ENCODE measurements around the gene CCDC148.

The CCDC148 gene

GRCh38 chr2:158456309-158457066 is at the start of gene CCDC148, which contains the start of gene PKP4:
CCDC148 (minus strand) TSS chr2:158456753; CDS start chr2:158456439, 314 bp downstream.
PKP4 (plus strand) TSS chr2:158456952; CDS start chr2:158533185, 76,233 bp downstream.
- DNase-seq (ENCODE audit: low read depth in 2 of 2), result peak; percentile 87

DNA sequence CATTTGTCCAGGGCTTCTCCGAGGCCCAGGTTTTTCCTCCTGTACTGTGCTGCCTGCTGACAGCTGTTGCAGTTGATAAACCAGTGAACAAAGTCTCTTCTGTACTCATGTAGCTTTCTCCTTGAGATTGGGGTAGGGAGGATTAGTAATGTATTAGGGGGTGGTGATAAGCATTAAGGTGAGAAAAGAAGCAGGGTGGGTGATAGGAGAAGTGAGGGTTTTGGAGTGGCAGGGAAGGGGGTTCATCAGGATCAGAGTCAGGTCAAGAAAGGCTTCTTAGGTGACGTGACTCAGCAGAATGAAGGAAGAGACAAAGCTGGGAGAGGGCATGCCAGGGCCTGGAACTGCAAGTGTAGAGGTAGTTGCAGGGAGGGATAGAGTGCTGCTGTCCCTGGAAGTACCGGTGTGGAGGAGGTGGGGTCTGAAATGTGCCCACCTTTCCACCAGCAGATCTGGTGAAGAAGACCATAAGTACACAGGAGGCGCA is 48.9 kb upstream of the CCDC148 start:
- DNase-seq (ENCODE audit: low read depth in 2 of 2), result no peak

GRCh38 chr2:158504088-158504487 is 47.5 kb upstream of the CCDC148 start:
- DNase-seq (ENCODE audit: low read depth in 2 of 2), result no peak

GRCh38 chr2:158502974-158503373 is 46.4 kb upstream of the CCDC148 start:
- no peak for DNase-seq (ENCODE audit: low read depth in 2 of 2)

- DNase-seq (ENCODE audit: low read depth in 2 of 2), result no peak
These were observed 44.7 kb upstream of the CCDC148 start for GRCh38 chr2:158501301-158501700.

DNA sequence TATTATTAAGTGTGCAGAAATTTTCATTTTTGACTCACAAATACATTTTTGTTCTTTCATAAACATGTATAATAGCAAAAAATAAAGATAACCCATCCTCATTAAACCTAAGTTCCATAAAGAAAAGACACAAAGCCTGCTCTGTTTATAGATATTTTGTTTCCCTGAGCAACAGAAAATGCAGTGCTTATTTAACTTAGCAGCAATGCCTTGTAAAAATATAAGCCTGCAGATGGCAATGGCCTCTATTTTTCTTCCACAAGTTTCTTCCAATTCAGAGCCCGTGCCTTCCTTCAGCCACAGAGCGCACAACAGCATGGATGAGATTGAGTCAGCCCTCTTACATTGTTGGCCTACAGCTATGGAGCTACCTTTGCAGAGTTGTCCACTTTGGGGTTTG is 43.8 kb upstream of the CCDC148 start:
- no peak for DNase-seq (ENCODE audit: low read depth in 2 of 2)

GRCh38 chr2:158499383-158499782 is 42.8 kb upstream of the CCDC148 start:
- no peak for DNase-seq (ENCODE audit: low read depth in 2 of 2)

- DNase-seq (ENCODE audit: low read depth in 2 of 2), result no peak
These were observed 42.2 kb upstream of the CCDC148 start for GRCh38 chr2:158498749-158499136.

DNA sequence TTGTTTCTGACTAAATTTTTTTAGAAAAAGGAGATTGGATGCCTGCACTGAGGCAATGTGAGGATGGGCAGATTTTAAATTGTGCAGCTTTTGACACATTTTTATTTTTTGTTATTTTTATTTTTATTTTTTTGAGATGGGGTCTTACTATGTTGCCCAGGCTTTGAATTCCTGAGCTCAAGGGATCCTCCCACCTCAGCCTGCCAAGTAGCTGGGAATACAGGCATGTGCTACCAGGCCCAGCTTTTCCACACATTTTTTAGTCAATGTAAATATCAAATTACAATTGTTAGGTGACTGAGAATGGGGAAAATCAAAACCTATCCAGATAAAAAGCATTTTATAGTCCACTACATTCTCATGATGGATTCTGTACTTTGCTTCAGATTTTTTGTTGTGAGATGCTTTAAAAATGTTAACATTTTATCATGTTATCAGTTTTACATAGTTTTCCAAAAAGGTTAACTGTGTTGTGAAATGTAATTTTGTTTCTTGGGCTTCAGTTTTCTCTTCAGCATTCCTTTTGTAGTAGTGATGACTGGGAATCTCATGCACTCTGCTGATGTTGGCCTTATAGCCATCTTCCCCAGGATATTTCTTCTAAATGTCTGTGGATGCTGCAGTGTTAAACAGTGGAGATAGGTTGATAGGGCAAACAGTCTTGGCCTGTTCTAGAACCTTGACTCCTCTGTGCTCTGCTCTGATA is 41.6 kb upstream of the CCDC148 start:
- no peak for DNase-seq (ENCODE audit: low read depth in 2 of 2)

DNA sequence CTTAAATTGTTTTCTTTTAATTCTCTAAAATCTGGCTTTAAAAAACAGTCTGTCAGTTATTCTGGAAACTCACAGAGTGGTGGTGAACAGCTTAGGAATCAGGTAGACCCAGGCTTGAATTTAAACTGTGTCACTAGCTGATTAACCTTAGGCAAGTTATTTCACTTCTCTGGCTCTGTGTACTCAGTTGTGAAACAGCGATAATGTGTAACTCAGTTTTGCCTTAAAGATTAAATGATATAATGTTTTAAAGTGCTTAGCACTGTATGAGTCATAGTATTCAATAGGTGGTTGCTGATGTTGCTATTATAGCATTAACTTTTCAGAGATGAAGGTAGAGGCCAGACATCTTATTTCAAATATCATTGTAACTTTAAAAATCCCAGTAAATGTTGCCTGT is 40.9 kb upstream of the CCDC148 start:
- no peak for DNase-seq (ENCODE audit: low read depth in 2 of 2)

DNA sequence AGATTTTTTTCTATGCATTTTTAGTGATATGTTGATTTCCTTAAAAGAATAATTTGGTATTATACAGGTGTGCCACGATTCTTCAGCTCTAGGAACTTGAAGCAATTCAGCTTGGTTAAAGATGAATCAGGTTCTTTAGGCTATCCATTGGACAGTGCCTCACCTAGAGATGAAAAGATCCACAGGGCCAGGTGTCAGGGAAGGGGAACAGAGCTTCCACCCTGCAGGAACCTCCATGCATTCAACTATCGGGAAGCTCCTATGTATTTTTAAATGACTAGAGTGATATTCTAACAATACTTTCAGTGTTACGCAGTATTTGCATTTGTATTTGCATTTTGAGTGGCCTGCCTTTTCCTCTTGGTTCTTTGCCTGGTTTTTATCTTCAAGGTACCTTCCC is 40.4 kb upstream of the CCDC148 start:
- DNase-seq (ENCODE audit: low read depth in 2 of 2), result no peak

- no peak for DNase-seq (ENCODE audit: low read depth in 2 of 2)
These were observed 38.6 kb upstream of the CCDC148 start for GRCh38 chr2:158495175-158495574.

DNA sequence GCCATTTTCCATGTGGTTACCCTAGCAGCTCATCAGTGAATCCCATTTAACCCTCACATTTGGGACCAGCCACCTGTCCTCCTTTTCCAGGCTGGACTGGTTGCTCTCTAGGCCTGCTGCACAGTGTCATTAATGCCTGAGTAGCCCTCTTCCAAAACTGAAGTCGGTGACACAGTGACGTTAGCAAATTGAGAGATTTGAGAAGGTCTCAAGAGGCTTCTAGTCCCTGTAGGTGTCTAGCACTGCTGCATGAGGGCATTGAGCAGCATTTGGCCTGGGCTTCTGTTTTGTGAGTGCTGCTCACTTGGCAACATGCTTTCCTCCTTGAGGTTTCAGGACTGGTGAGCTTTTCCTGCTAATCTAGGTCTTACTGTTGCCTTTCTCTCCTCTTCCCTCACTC is 36.9 kb upstream of the CCDC148 start:
- no peak for DNase-seq (ENCODE audit: low read depth in 2 of 2)

DNA sequence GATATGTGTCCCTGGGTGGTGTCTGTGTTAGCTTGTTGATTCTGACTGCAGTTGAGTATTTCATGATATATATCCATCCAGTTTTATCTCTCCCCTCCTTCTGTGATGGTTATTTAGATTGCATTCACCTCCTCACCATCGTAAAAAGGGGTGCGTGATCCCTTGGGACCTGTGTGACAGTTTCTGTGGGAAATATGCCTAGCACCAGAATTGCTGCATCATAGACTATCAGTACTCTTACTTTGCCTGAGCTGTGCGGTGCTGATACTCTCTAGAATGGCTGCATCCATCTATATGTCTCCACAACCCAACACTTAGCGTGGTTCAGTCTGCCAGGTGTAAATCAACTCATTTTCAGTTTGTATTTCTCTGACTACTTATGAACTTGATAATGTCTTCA is 34.5 kb upstream of the CCDC148 start:
- DNase-seq (ENCODE audit: low read depth in 2 of 2), result no peak

DNA sequence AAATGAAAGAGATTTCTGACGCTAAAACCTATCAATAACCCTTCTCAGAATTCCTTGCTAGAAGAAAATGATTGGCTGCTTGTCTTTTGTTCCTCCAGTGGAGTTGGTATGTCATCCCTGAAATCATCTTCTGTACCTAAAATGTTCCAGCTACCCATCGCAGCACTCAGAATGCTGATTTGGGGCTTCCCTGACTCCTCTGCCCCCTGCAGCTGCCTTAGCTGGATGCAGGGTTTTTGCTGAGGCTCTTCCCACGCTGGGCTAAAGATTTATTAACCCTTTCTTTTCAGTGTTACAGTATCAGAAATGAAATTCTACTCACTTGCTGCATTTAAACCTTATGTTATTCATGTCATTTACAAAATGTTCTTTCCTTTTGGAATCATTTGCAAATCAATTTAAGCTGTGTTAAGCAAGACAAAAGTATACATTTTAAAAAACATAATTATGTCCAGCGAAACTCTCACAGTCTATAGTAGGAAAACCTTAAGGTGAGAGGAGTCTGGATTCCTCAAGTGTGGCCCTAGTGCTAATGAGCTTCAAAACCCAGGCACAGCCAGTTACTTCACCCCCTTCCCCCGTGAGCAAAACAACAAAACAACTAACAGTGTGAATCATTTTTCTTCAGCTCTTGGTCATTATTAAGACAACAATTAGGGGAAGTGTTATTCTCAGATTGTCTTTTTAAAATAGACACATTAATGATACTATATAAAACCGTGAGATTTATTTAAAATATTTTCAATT is 33.0 kb upstream of the CCDC148 start:
- DNase-seq (ENCODE audit: low read depth in 2 of 2), result no peak

GRCh38 chr2:158488442-158489216 is 32.1 kb upstream of the CCDC148 start:
- DNase-seq (ENCODE audit: low read depth in 2 of 2), result no peak

- no peak for DNase-seq (ENCODE audit: low read depth in 2 of 2)
These were observed 30.9 kb upstream of the CCDC148 start for GRCh38 chr2:158487419-158487818.

DNA sequence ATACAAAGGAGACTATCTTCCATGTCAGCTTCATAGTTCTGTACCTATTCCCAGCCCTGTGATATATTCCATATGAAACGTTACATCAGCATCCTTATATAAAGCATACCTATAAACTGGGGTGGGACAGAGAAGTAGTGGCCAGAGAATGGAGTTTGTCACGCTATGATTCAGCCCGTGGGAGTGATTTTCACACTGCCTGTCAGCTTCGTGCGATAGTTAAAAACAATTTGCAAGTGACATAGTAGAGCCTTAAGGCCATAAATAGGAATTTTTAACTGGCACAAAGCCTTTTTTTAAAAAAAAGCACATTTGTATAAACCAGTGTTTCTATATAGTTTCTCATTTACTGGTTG is 30.4 kb upstream of the CCDC148 start:
- no peak for DNase-seq (ENCODE audit: low read depth in 2 of 2)

DNA sequence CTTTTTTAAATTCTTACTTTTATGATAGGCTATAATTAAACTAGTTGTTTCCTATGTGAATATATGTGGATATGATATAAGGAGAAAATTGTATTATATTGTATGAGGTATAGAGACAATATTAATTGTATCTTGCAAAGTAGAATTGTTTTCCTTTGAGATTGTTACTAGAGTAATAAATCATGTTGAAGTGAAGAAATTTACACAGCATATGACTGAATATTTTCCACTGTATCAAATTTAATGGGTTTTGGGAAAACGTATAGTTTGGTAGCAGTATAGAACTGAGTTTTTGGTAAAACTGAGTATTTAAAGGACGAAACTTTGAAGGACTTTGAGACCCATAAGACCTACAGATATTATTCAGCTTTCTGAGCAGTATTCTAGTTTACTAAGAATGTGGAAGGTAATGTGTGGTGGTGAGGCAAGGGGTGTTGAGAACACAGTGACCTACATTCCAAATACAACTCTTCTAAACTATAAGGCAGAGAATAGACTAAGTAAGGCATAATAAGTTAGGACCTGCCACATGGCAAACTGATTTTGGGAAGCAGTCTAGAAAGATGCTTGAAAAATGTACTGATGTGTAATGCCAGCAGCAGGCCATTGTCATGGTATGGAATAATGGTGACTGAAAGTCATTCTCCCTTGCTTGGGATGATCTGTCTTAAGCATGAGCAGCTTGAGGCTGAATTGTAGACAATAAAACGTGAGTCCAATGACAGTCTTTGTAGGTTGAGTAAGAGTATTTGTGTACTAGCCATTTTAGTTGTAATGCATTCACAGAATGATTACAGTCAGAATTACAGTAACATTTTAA is 29.8 kb upstream of the CCDC148 start:
- DNase-seq (ENCODE audit: low read depth in 2 of 2), result no peak

- DNase-seq (ENCODE audit: low read depth in 2 of 2), result no peak
These were observed 28.5 kb upstream of the CCDC148 start for GRCh38 chr2:158484892-158485556.
